Measurements from ENCODE around the gene SLC15A3.

SLC15A3 gene

DNA sequence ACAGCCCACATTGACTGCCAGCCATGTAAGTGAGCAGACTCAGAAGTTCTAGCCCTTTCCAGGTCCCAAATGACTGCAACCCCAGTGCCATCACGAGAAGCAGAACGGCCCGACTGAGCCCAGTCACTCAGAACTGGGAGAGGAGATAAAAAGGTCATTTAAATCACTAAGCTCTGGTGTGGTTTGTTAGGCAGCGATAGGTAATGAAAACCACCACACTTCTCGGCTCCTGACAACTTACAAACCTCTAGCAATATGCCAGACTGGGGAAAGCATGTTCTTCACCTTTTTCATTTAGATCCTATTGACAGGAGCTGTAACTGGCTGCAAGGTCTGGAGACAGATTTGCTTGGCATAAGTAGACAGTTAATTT is 6.7 kb downstream of the SLC15A3 start:
- no peak for DNase-seq (ENCODE audit: low read depth, low spot score)

DNA sequence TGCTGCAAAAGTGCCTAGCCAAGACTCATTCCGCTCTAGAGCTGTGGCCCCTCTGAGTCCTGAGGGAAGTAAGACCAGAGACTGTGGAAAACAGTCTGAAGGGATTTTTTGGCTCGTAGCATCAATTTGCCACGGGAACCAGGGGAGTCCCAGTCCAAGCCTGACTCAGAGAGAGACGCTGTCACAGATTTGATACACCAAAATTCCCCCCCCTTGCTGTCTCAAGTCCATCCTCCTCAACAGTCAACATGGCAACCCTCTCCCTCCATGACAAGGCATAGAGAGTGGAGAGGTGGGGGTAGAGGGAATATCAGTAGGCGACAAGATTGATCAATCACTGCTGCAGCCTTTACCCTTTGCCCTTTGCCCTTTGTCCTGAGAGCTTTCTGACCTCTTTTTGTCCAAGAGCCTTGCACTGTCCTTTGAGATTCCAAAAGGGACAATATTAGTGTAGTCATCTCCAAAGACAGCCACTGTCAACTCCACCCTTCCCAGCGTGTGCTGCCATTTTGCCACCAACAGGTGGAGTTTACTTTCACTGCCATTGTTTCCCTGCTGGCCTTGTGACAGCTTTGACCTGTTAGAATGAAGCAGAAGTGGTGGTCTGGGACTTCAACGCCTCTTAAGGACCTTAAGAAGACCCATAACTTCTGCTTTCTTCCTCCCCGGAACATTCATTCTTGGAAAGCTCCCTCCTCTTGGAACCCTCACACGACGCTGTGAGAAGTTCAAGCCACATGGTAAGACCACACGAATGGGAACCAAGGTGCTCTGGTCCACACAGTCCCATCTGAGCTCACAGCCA is 7.3 kb downstream of the SLC15A3 start:
- DNase-seq (ENCODE audit: low read depth, low spot score), result no peak

GRCh38 chr11:60942970-60943565 is 8.9 kb downstream of the SLC15A3 start:
- no peak for DNase-seq (ENCODE audit: low read depth, low spot score)

DNA sequence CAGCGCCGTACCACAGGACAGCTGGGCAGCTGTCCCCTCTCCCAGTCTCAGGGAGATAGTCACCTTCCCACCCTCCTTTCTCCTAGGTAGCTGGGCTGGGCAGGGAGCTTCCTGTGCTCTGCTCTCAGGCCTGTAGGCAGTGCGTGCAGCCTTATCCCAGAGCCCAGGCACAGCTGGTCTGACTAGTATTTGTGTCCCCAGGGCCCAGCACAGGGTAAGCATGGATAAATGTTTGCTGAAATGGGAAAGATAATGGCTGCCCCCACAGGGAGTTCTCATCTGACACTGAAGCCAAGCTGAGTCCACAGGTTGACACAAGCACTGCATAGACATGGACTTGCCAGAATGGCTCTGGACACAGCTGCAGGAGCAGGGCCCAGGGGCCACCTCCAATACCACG is 9.8 kb downstream of the SLC15A3 start:
- no peak for DNase-seq (ENCODE audit: low read depth, low spot score)

GRCh38 chr11:60941371-60942119 is 10.4 kb downstream of the SLC15A3 start:
- no peak for DNase-seq (ENCODE audit: low read depth, low spot score)

- DNase-seq (ENCODE audit: low read depth, low spot score), result no peak
Observed at GRCh38 chr11:60939855-60940254, 12.1 kb downstream of the SLC15A3 start.

DNA sequence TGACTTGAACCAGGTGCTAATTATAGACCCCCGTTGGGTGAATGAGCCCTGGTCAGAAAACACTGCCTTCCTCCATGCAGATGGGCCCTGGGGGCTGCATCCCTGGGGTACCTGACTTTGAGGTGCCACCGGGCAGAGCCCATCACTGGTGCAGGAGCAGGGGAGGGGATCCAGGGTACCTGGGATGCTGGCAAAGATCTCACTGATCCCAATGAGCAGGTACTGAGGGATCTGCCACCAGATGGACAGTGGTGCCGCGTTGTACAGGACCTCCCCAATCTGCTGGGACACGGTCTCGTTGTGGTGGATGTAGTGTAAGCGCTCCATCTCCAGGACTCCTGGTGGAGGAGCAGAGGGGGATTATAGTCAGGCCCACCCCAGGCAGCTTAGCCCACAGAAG is 12.7 kb downstream of the SLC15A3 start:
- DNase-seq (ENCODE audit: low read depth, low spot score), result no peak

DNA sequence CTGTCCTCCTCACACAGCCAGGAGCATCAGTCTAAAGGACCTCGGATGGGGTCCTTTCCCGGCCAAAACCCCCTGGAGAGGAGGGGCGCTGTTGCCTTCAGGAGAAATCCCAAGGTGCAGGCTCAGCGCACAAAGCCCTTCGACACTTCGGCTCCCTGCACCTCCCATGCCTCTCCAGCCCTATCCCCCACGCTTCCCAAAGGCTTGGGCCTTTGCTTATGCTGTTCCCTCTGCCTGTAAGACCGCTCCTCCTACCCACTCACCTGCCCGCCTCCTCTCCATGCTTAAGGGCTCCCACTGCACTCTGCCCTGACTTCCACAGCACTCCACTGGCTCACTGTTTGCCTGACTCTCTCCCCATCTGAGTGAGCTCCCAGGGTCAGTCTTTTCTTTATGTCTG is 13.5 kb downstream of the SLC15A3 start:
- no peak for DNase-seq (ENCODE audit: low read depth, low spot score)

GRCh38 chr11:60937811-60938210 is 14.2 kb downstream of the SLC15A3 start:
- no peak for DNase-seq (ENCODE audit: low read depth, low spot score)

GRCh38 chr11:60937144-60937527 is 14.8 kb downstream of the SLC15A3 start:
- no peak for DNase-seq (ENCODE audit: low read depth, low spot score)

GRCh38 chr11:60936467-60937143 is 15.4 kb downstream of the SLC15A3 start:
- DNase-seq (ENCODE audit: low read depth, low spot score), result no peak

DNA sequence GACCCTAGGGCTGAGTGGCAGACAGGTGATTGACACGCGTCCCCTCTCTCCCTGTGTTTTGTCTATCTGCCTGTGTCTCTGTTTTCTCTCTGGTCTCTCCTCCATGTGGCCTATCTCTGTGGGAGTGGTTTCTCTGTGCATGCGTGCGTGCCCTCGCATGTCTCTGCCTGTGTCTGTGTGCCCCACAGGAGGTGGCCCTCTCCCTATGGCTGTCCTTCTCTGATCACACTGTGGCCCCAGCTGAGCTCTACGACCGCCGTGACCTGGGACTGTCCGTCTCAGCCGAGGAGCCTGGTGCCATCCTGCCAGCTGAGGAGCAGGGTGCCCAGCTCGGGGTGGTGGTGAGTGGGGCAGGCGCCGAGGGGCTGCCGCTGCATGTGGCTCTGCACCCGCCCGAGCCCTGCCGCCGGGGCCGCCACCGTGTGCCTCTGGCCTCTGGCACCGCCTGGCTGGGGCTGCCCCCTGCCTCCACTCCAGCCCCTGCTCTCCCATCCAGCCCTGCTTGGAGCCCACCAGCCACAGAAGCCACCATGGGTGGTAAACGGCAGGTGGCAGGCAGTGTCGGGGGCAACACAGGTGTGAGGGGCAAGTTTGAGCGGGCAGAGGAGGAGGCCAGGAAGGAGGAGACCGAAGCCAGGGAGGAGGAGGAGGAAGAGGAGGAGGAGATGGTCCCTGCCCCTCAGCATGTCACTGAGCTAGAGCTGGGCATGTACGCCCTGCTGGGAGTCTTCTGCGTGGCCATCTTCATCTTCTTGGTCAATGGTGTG is 16.1 kb downstream of the SLC15A3 start:
- no peak for DNase-seq (ENCODE audit: low read depth, low spot score)

- DNase-seq (ENCODE audit: low read depth, low spot score), result no peak
Observed at GRCh38 chr11:60934790-60935605, 17.0 kb downstream of the SLC15A3 start.

DNA sequence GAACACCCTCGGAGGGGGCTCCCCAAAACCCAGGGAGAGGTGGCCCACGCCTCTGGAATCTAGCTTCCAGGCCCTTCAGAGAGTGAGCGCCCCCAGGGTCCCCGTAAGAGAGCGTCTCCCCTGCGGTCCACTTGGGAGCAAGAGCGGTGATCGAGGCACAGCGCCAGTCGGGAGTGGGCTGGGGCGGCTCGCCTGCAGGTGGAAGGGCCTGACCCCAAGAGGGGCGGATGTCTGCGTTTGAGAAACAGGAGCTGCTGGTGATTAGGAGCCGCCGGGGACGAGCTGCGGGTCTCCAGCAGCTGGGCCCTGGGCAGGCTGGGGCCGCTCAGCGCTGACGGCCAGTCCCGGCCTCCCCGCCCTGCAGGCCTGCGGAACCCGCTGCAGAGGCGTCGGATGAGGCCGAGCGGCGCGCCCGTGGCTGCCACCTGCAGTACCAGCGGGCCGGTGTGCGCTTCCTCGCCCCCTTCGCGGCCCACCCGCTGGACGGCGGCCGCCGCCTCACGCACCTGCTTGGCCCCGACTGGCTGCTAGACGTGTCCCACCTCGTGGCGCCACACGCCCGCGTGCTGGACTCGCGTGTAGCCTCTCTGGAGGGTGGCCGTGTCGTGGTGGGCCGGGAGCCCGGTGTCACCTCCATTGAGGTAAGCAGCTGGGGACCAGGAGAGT is 17.7 kb downstream of the SLC15A3 start:
- DNase-seq (ENCODE audit: low read depth, low spot score), result no peak

- no peak for DNase-seq (ENCODE audit: low read depth, low spot score)
Observed at GRCh38 chr11:60933416-60934123, 18.4 kb downstream of the SLC15A3 start.

DNA sequence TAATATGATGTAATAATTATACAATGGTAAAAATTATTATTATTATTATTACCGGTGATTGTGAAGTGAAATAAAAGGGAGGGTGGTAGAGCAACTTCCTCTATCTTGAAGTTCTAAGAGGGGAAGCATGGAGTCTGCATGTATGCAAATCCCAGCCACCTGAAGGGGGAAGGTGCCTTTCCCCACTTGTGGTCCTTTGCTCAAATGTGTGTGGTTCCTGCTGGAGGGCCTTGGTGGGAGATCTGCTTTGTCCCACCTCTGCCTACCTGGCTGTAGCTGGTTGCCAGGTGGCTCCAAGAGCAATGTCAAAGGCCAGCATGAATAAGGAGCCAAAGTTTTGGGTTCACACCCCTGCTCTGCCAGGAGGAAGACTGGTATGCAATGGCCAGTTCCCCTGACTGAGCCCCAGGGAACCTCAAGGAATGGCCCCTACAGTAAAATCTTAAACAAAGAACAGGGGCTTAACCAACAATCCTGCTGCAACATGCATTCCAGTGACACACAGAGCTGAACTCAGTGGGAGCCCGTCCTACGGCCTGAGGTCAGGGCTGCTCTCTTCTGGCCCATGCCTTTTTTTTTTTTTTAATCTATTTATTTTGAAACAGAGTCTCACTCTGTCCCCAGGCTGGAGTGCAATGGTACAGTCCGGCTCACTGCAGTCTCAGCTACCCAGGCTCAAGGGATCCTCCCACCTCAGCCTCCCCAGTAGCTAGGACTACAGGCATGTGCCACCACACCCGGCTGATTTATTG is 19.2 kb downstream of the SLC15A3 start:
- no peak for DNase-seq (ENCODE audit: low read depth, low spot score)

- DNase-seq (ENCODE audit: low read depth, low spot score), result no peak
Observed at GRCh38 chr11:60931917-60932316, 20.1 kb downstream of the SLC15A3 start.

DNA sequence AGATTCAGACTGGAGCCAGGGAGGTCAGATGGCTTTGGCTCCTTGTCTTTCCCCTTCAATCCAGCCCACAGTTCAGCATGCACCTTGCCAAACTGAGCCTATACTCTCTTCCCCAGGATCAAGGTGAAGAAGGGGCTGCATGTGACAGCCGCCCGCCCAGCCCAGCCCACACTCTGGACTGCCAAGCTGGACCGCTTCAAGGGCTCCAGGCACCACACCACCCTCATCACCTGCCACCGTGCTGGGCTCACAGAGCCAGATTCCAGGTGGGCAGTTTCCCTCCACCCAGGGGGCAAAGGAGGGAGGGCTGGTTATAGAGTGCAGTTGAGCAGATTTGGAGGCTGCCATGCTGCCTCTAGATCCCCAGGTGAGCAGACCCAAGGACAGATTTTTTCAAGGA is 21.6 kb downstream of the SLC15A3 start:
- DNase-seq (ENCODE audit: low read depth, low spot score), result no peak

GRCh38 chr11:60929764-60930163 is 22.2 kb downstream of the SLC15A3 start:
- no peak for DNase-seq (ENCODE audit: low read depth, low spot score)

Measured in activated naive CD8-positive, alpha-beta T cell treated with anti-CD3 and anti-CD28 coated beads, Interleukin-2, amount 50 U/mL, for 16 hours (primary cell).